Uterus (tissue), 4 donors: ENCODE measurements around the gene METTL3. TPM values are rescaled to one million over a fixed set of nuclear protein-coding genes. Genes with fewer than 3 reads are reported as not detected.

Experiments
- DNase-seq, 2 donors: peaks; one replicate each; pipeline ENCODE4 v3.0.0-alpha.2; 2019 to 2020
- H3K27ac ChIP-seq, 2 donors: fragments of 200-600 bp; sonication (generic); 1 replicate in 1 of 2; 2 replicates in 1 of 2; pipeline ENCODE4 v1.5.1; 2016 to 2018
- H3K27me3 ChIP-seq, 2 donors: fragments of 200-600 bp; sonication (generic); one replicate each; pipeline ENCODE4 v1.5.1; 2018 to 2019; ENCODE audit warnings: control low read depth in 1 of 2
- H3K36me3 ChIP-seq, 2 donors: fragments of 200-600 bp; sonication (generic); one replicate each; pipeline ENCODE4 v1.5.1; 2019; ENCODE audit warnings: control low read depth in 1 of 2
- H3K4me1 ChIP-seq, 2 donors: fragments of 200-600 bp; sonication (generic); one replicate each; pipeline ENCODE4 v1.5.1; 2018 to 2019; ENCODE audit warnings: control low read depth in 1 of 2
- H3K4me3 ChIP-seq, 2 donors: fragments of 200-600 bp; sonication (generic); 1 replicate in 1 of 2; 2 replicates in 1 of 2; pipeline ENCODE4 v1.5.1; 2018 to 2019; ENCODE audit warnings: mild to moderate bottlenecking in 1 of 2
- H3K9me3 ChIP-seq, 2 donors: fragments of 200-600 bp; sonication (generic); one replicate each; pipeline ENCODE4 v1.5.1; 2019; ENCODE audit warnings: control low read depth in 1 of 2
- POLR2A ChIP-seq, 2 donors: fragments of 450-650 bp; IDR thresholded peaks; one replicate each; pipeline ENCODE4 v1.6.1; 2016; ENCODE audit warnings: antibody characterized with exemption in 2 of 2, mild to moderate bottlenecking in 1 of 2, moderate library complexity in 1 of 2
- intact Hi-C: fragments of 100-400 bp; cut with DNase I; formaldehyde crosslinking; loops from one replicate; pipeline ENCODE4 v1.15.1; 2023; ENCODE audit warnings: low total_unique reads
- total RNA-seq, 4 donors: library from RNA; depleted of rRNA in 3 of 4; stranded (reverse); fragments of >200 nt in 3 of 4; gene quantifications; one replicate each; pipeline versions ENCODE4 v1.1.0 to v1.2.4, GENCODE V29; 2014 to 2023
- TF ChIP-seq, protein P1 (sequence below), 4 experiments: fragments of 200-600 bp in 2 of 4; fragments of 450-650 bp in 2 of 4; sonication (generic) in 2 of 4; IDR thresholded peaks; one replicate each; pipeline ENCODE4 v1.5.1; 2016 to 2019; ENCODE audit warnings: antibody characterized with exemption in 4 of 4, mild to moderate bottlenecking in 2 of 4, moderate library complexity in 1 of 4
- donor health status: DM: yes; HTN: yes; CAD: no.

METTL3 gene
- total RNA-seq, 4 donors from 2014 or later: 47.4 to 101 (median 57.7) TPM

DNA sequence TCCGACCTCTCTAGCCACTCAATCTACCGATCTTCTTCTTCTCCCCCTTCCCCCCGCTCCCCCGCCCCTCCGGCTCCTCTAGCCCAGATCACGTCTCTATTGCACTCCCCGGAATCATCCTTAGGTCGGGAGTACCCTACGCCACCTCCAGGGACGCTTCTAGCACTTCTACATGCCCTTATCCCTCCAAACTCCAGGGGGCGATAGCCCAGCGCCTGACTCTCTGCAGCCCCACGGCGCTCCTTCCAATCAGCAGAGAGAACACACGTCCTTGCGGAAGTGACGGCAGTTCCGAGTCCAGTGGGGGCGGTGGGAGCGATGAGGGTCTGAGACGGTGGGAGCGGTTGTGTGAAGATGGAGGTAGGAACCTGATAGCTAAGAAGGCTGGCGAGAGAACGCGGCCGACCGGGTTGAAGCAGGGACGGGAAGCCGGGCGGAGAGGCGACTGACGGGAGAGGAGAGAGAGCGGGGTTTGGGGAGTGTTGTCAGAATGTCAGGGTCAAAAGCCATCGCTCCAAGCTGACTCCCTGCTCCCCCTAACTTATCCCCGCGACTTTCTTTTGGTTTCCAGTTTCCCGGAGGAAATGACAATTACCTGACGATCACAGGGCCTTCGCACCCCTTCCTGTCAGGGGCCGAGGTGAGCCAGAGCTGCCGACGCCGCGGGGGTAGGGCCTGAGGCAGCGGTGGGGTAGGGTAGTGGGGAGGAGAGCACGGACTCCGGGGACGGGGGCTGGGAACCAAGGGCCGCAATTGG is 34.0 kb downstream of the METTL3 start, which contains the start of the genes RAB2B and TOX4:
TSS of gene RAB2B (minus strand) at position 35 of the 757 bp plus-strand sequence. CDS start 87 bp downstream, outside the sequence.
TSS of gene TOX4 (plus strand) at position 271 of the 757 bp plus-strand sequence. CDS start at position 355, 84 bp downstream.
- no peaks in the 10 kb centered on the region for H3K9me3 ChIP-seq
- intact Hi-C loops: no loop called here

DNA sequence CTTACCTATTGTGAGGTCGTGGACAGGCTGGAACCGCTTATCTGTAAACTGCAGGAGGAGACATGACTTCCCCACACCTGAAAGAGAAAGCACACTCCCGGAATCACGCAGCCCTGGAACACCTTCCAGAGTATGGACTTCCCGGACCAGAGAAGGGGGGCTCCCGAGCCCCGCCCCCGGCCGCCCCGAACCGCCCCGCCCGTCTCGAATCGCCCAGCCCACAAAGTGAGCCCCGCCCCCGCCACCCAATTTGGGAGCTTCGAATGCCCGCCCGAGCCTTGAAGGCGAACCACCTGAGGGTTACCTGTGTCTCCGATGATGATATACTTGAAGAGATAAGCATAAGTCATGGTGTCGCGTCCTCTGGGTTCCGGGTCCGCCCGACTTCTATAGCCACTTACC is 34.6 kb downstream of the METTL3 start:
- TF ChIP-seq, protein P1, sequence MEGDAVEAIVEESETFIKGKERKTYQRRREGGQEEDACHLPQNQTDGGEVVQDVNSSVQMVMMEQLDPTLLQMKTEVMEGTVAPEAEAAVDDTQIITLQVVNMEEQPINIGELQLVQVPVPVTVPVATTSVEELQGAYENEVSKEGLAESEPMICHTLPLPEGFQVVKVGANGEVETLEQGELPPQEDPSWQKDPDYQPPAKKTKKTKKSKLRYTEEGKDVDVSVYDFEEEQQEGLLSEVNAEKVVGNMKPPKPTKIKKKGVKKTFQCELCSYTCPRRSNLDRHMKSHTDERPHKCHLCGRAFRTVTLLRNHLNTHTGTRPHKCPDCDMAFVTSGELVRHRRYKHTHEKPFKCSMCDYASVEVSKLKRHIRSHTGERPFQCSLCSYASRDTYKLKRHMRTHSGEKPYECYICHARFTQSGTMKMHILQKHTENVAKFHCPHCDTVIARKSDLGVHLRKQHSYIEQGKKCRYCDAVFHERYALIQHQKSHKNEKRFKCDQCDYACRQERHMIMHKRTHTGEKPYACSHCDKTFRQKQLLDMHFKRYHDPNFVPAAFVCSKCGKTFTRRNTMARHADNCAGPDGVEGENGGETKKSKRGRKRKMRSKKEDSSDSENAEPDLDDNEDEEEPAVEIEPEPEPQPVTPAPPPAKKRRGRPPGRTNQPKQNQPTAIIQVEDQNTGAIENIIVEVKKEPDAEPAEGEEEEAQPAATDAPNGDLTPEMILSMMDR (IDR thresholded peaks at IDR 0.05): no peak
- TF ChIP-seq POLR2A (IDR thresholded peaks at IDR 0.05): no peak
- intact Hi-C loops: no loop called here

More for the DNA sequence above, 34.0 kb downstream of the METTL3 start, which contains the start of the genes RAB2B and TOX4:
- Histone ChIP-seq H3K4me1 (peaks cover 5 to 14% of the 10 kb centered on the region in 2 donors), H3K27me3 (no peaks in the 10 kb centered on the region), H3K36me3 (no peaks in the 10 kb centered on the region), H3K4me3 (peak within 1 kb of the TSS; percentile 56 to 82), H3K27ac (peak within 1 kb of the TSS; percentile 86 to 92)
- TF ChIP-seq, protein P1 (IDR thresholded peaks at IDR 0.05): peak; percentile 98 to 99 (median 99)
- peak; percentile 35 to 72 for TF ChIP-seq POLR2A (IDR thresholded peaks at IDR 0.05)
- peak; percentile 97 for DNase-seq

DNA sequence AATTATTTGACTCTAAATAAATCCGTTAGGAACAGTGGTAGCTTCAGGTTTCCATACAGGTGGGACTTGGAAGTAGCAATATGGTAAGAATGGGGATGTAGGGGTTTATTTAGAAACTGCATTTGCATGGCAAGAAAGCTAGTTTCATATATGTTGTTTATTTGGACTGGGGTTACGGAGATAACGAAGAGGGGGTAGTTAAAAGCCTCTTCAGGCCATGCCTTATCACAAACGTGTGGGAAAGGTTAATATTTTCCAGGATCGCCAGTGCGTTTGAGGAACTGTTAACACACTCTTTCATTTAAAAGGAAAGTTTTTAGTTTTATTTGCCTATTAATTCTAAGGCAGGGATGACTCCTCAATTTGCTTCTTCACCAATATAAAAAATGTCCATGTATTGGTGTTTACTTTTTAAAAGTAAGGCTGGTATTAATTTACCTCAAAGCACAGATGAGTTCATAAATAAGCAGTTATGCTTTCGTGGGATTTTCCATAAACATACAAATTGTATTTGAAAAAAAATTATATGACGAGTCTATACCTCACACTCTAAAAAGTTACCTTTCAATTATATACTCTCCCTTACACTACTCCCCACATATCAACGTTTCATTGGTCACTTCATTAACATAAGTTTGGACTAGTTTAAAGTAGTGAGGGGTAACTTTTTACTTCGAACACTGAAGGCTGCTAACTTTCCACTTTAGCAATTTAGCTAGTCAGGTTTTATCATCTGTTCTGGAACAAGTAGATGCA is 35.2 kb downstream of the METTL3 start:
- Histone ChIP-seq H3K9me3 (no peaks in the 10 kb centered on the region), H3K4me3 (peak overlapping the region; percentile 56 to 82), H3K27me3 (no peaks in the 10 kb centered on the region), H3K4me1 (peaks cover 5 to 14% of the 10 kb centered on the region in 2 donors), H3K27ac (peak overlapping the region; percentile 86 to 92), H3K36me3 (no peaks in the 10 kb centered on the region)
- DNase-seq: no peak
- no peak for TF ChIP-seq POLR2A (IDR thresholded peaks at IDR 0.05)
- TF ChIP-seq, protein P1 (IDR thresholded peaks at IDR 0.05): no peak
- intact Hi-C loops: no loop called here

More for the DNA sequence above, 34.6 kb downstream of the METTL3 start:
- Histone ChIP-seq H3K4me1 (peaks cover 5 to 14% of the 10 kb centered on the region in 2 donors), H3K27me3 (no peaks in the 10 kb centered on the region), H3K4me3 (peak overlapping the region; percentile 56 to 82), H3K27ac (peak overlapping the region; percentile 86 to 92), H3K9me3 (no peaks in the 10 kb centered on the region), H3K36me3 (no peaks in the 10 kb centered on the region)
- peak in 1 of 2 donors; percentile 86 for DNase-seq

DNA sequence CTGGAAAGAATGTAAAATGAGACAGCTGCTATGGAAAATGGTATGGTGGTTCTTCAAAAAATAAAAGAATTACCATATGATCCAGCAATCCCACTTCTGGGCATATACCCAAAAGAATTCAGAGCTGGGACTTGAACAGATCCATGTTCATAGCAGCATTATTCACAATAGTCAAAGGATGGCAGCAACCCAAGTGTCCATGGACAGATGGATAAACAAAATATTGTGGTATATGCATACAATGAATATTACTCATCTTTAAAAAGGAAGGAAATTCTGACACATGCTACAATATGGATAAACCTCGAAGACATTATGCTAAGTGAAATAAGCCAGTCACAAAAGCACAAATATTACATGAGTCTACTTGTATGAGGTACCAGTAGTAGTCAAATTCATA is 43.5 kb downstream of the METTL3 start:
- no peaks in the 10 kb centered on the region for H3K9me3 ChIP-seq
- intact Hi-C loops: no loop called here
- no peaks in the 10 kb centered on the region for H3K27me3 ChIP-seq
- no peak overlapping the region for H3K4me3 ChIP-seq
- DNase-seq: no peak
- H3K36me3 ChIP-seq: no peaks in the 10 kb centered on the region
- TF ChIP-seq POLR2A (IDR thresholded peaks at IDR 0.05): no peak
- TF ChIP-seq, protein P1 (IDR thresholded peaks at IDR 0.05): no peak
- H3K27ac ChIP-seq: no peak overlapping the region
- H3K4me1 ChIP-seq: no peaks in the 10 kb centered on the region
